Stimulated activated CD4-positive, alpha-beta T cell treated with anti-CD3 and anti-CD28 coated beads, Interleukin-1b, Interleukin-23, amount 100 ng/mL, for 4 hours (primary cell): ENCODE results near the gene TMBIM6.
"Not testable (repeated sequence)": the region's sequence is repeated elsewhere in the genome, so short reads cannot be mapped to it uniquely, and the experiment has no call there.

ENCODE experiments used
- DNase-seq, 2 donors: peaks; one replicate each; pipeline ENCODE4 v3.0.0-alpha.2; 2020; ENCODE audit warnings: low read depth in 2 of 2

Gene TMBIM6

GRCh38 chr12:49740930-49741881 is at the start of gene TMBIM6:
Gene TMBIM6, plus strand, starts transcription at chr12:49741557. Its CDS starts 10,937 bp downstream, at chr12:49752494.
- DNase-seq, result peak; percentile 90 to 96

GRCh38 chr12:49692851-49693250 is 48.5 kb upstream of the TMBIM6 start:
- DNase-seq, result no peak

- DNase-seq, result no peak
These were observed 47.4 kb upstream of the TMBIM6 start for GRCh38 chr12:49693931-49694444.

- no peak for DNase-seq
These were observed 44.6 kb upstream of the TMBIM6 start for GRCh38 chr12:49696723-49697122.

- no peak for DNase-seq
These were observed 43.5 kb upstream of the TMBIM6 start for GRCh38 chr12:49697808-49698207.

- peak in 1 of 2 donors; percentile 8 for DNase-seq
These were observed 42.5 kb upstream of the TMBIM6 start for GRCh38 chr12:49698619-49699545.

GRCh38 chr12:49702009-49702408 is 39.3 kb upstream of the TMBIM6 start:
- DNase-seq, result no peak

- DNase-seq, result no peak
These were observed 38.6 kb upstream of the TMBIM6 start for GRCh38 chr12:49702676-49703215.

GRCh38 chr12:49703647-49704137 is 37.7 kb upstream of the TMBIM6 start:
- DNase-seq, result peak in 1 of 2 donors; percentile 31

- DNase-seq, result no peak
These were observed 35.8 kb upstream of the TMBIM6 start for GRCh38 chr12:49705479-49706134.

- DNase-seq, result no peak
These were observed 34.8 kb upstream of the TMBIM6 start for GRCh38 chr12:49706351-49707127.

- peak; percentile 99 to 100 for DNase-seq
These were observed 34.1 kb upstream of the TMBIM6 start, which contains the start of gene FMNL3 for GRCh38 chr12:49707128-49707811. Gene FMNL3, minus strand, starts transcription at chr12:49707405. Its CDS starts 225 bp downstream, at chr12:49707180.

GRCh38 chr12:49707812-49708147 is 33.6 kb upstream of the TMBIM6 start:
- DNase-seq, result no peak

GRCh38 chr12:49708851-49709250 is 32.5 kb upstream of the TMBIM6 start:
- DNase-seq, result no peak

GRCh38 chr12:49713952-49714351 is 27.4 kb upstream of the TMBIM6 start:
- not testable (repeated sequence) for DNase-seq

- DNase-seq, result no peak
These were observed 24.8 kb upstream of the TMBIM6 start for GRCh38 chr12:49716553-49716952.

GRCh38 chr12:49717800-49718199 is 23.6 kb upstream of the TMBIM6 start:
- DNase-seq, result not testable (repeated sequence)

- no peak for DNase-seq
These were observed 21.1 kb upstream of the TMBIM6 start for GRCh38 chr12:49720214-49720613.

GRCh38 chr12:49721355-49721754 is 20.0 kb upstream of the TMBIM6 start:
- not testable (repeated sequence) for DNase-seq

GRCh38 chr12:49728446-49728845 is 12.9 kb upstream of the TMBIM6 start:
- DNase-seq, result no peak
